GM23338 (cell line): Measurements from ENCODE around the gene DCAF4L1. TPM values are rescaled to one million over a fixed set of nuclear protein-coding genes. Genes with fewer than 3 reads are reported as not detected.

Experiments used
- ATAC-seq: fragments of 200-7000 bp; cut with Tn5 transposase; 3 replicates; pipeline ENCODE4 v1.9.1; 2020
- DNase-seq: peaks from one replicate; pipeline ENCODE4 v3.0.0-alpha.2; 2015; ENCODE audit warnings: low spot score
- H2AFZ ChIP-seq: fragments of 200-600 bp; sonication (generic); 2 replicates; pipeline ENCODE4 v1.8.0; 2016; ENCODE audit warnings: antibody characterized with exemption, mild to moderate bottlenecking, moderate library complexity
- H3F3A ChIP-seq: fragments of 200-600 bp; sonication (generic); replicated peaks from 2 replicates; pipeline ENCODE4 v1.8.0; 2017; ENCODE audit warnings: antibody characterized with exemption, mixed run types, low read depth
- H3K27ac ChIP-seq: fragments of 200-600 bp; sonication (generic); 2 replicates; pipeline ENCODE4 v1.6.1; 2016; ENCODE audit warnings: low read depth
- H3K27me3 ChIP-seq: fragments of 200-600 bp; sonication (generic); 2 replicates; pipeline ENCODE4 v1.8.0; 2016; ENCODE audit warnings: mild to moderate bottlenecking, mixed run types, moderate library complexity; ENCODE audit not compliant: insufficient read depth
- H3K36me3 ChIP-seq: fragments of 200-600 bp; sonication (generic); 2 replicates; pipeline ENCODE4 v1.8.0; 2016; ENCODE audit warnings: mild to moderate bottlenecking; ENCODE audit not compliant: insufficient read depth
- H3K4me1 ChIP-seq: fragments of 200-600 bp; sonication (generic); 2 replicates; pipeline ENCODE4 v1.8.0; 2016; ENCODE audit warnings: mild to moderate bottlenecking, moderate library complexity; ENCODE audit not compliant: insufficient read depth
- H3K4me2 ChIP-seq: fragments of 200-600 bp; sonication (generic); 2 replicates; pipeline ENCODE4 v1.7.1; 2017; ENCODE audit warnings: mixed run types
- H3K4me3 ChIP-seq: fragments of 200-600 bp; sonication (generic); 2 replicates; pipeline ENCODE4 v1.6.1; 2016; ENCODE audit warnings: mixed run types
- H3K79me2 ChIP-seq: fragments of 200-600 bp; sonication (generic); replicated peaks from 2 replicates; pipeline ENCODE4 v1.8.0; 2017; ENCODE audit warnings: mild to moderate bottlenecking; ENCODE audit not compliant: insufficient read depth
- H3K9me2 ChIP-seq: fragments of 200-600 bp; sonication (generic); 2 replicates; pipeline ENCODE4 v1.8.0; 2017; ENCODE audit not compliant: insufficient read depth
- H4K20me1 ChIP-seq: fragments of 200-600 bp; sonication (generic); replicated peaks from 2 replicates; pipeline ENCODE4 v1.8.0; 2017; ENCODE audit warnings: mild to moderate bottlenecking; ENCODE audit not compliant: insufficient read depth
- H3K27ac Mint-ChIP-seq: 2 replicates; pipeline ENCODE4 v1.8.0; 2020; ENCODE audit warnings: inconsistent platforms, mild to moderate bottlenecking, moderate library complexity, mixed read lengths
- H3K27me3 Mint-ChIP-seq: 3 replicates; pipeline ENCODE4 v1.8.0; 2022; ENCODE audit warnings: low read depth, mild to moderate bottlenecking, moderate library complexity, mixed read lengths, inconsistent platforms; ENCODE audit not compliant: insufficient read depth, poor library complexity
- H3K36me3 Mint-ChIP-seq: 3 replicates; pipeline ENCODE4 v1.8.0; 2021; ENCODE audit warnings: low read depth, mild to moderate bottlenecking, inconsistent platforms, moderate library complexity, mixed read lengths
- H3K4me1 Mint-ChIP-seq: 3 replicates; pipeline ENCODE4 v1.8.0; 2020; ENCODE audit warnings: mild to moderate bottlenecking, inconsistent platforms, mixed read lengths
- H3K4me3 Mint-ChIP-seq: 3 replicates; pipeline ENCODE4 v1.8.0; 2021; ENCODE audit warnings: moderate library complexity, mild to moderate bottlenecking, inconsistent platforms, mixed read lengths
- H3K9me3 Mint-ChIP-seq: 3 replicates; pipeline ENCODE4 v1.8.0; 2020; ENCODE audit warnings: moderate library complexity, mild to moderate bottlenecking, inconsistent platforms, mixed read lengths
- CREB1 ChIP-seq: fragments of 250-450 bp; sonication (Bioruptor Pico); IDR thresholded peaks from 2 replicates; pipeline ENCODE4 v1.5.0; 2020; ENCODE audit warnings: low read depth, mild to moderate bottlenecking, moderate library complexity
- CTCF ChIP-seq, 2 experiments: fragments of 200-600 bp in 1 of 2; sonication (generic) in 1 of 2; conservative IDR thresholded peaks; 2 replicates each; pipeline versions ENCODE4 v1.5.1 to v1.6.1; 2016 to 2017; ENCODE audit warnings: antibody characterized with exemption in 2 of 2, low read depth in 2 of 2, mild to moderate bottlenecking in 2 of 2, moderate library complexity in 1 of 2
- ETS1 ChIP-seq: IDR thresholded peaks from 2 replicates; pipeline ENCODE4 v1.6.1; 2016; ENCODE audit warnings: antibody characterized with exemption
- EZH2 ChIP-seq: fragments of 200-600 bp; sonication (generic); IDR thresholded peaks from one replicate; pipeline ENCODE4 v1.8.0; 2017; ENCODE audit warnings: antibody characterized with exemption, mild to moderate bottlenecking, low read depth; ENCODE audit not compliant: unreplicated experiment
- EZH2phosphoT487 ChIP-seq: fragments of 200-600 bp; sonication (generic); IDR thresholded peaks from one replicate; pipeline ENCODE4 v1.8.1; 2018; ENCODE audit warnings: antibody characterized with exemption; ENCODE audit not compliant: unreplicated experiment
- JUNB ChIP-seq: IDR thresholded peaks from one replicate; pipeline ENCODE4 v1.6.1; 2016; ENCODE audit warnings: antibody characterized with exemption; ENCODE audit not compliant: unreplicated experiment
- NANOG ChIP-seq: IDR thresholded peaks from 2 replicates; pipeline ENCODE4 v1.6.1; 2016; ENCODE audit warnings: antibody characterized with exemption, borderline replicate concordance
- POLR2AphosphoS5 ChIP-seq: IDR thresholded peaks from 2 replicates; pipeline ENCODE4 v1.6.1; 2016; ENCODE audit warnings: antibody characterized with exemption, low read depth
- REST ChIP-seq: IDR thresholded peaks from one replicate; pipeline ENCODE4 v1.6.1; 2018; ENCODE audit warnings: antibody characterized with exemption; ENCODE audit not compliant: unreplicated experiment
- STAT1 ChIP-seq: IDR thresholded peaks from one replicate; pipeline ENCODE4 v1.6.1; 2016; ENCODE audit warnings: antibody characterized with exemption; ENCODE audit not compliant: unreplicated experiment
- ZNF114 ChIP-seq: fragments of 250-450 bp; sonication (Bioruptor Pico); IDR thresholded peaks from 2 replicates; pipeline ENCODE4 v1.5.0; 2020; ENCODE audit warnings: mild to moderate bottlenecking, moderate library complexity
- ZNF331 ChIP-seq: fragments of 250-450 bp; sonication (Bioruptor Pico); IDR thresholded peaks from 2 replicates; pipeline ENCODE4 v1.5.0; 2020; ENCODE audit warnings: low read depth, mild to moderate bottlenecking, moderate library complexity
- polyA plus RNA-seq: library from polyadenylated mRNA; unstranded; fragments of >200 nt; fragmentation: Nextera tagmentation; extraction: Ambion mirVana; gene quantifications from 2 replicates; pipeline ENCODE4 v1.2.1, GENCODE V29; 2016
- total RNA-seq: library from RNA; depleted of rRNA; stranded (reverse); fragments of >200 nt; shearing (Covaris generic); gene quantifications from 2 replicates; pipeline ENCODE4 v1.2.3, GENCODE V29; 2014

DCAF4L1 gene
- total and polyA plus RNA-seq, 2 experiments from 2014 or later, result 0.55 to 0.63 TPM

GRCh38 chr4:42008011-42008786 is 26.6 kb downstream of the DCAF4L1 start:
- Histone ChIP-seq H3K36me3 (no peaks in the 10 kb centered on the region), H4K20me1 (peaks cover 6% of the 10 kb centered on the region), H3K4me1 (no peaks in the 10 kb centered on the region), H3K27ac (no peak overlapping the region), H3K27me3 (no peaks in the 10 kb centered on the region), H3K9me2 (no peaks in the 10 kb centered on the region), H3K4me3 (no peak overlapping the region), H3F3A (no peaks in the 10 kb centered on the region), H3K4me2 (no peak overlapping the region), H2AFZ (no peak overlapping the region), H3K79me2 (peaks cover 71% of the 10 kb centered on the region)
- Mint-ChIP-seq H3K4me1 (no peaks in the 10 kb centered on the region), H3K27me3 (peaks cover 1% of the 10 kb centered on the region), H3K27ac (no peak overlapping the region), H3K9me3 (no peaks in the 10 kb centered on the region), H3K36me3 (peaks cover 10% of the 10 kb centered on the region; the same call in 2 of the 3 replicates), H3K4me3 (no peak overlapping the region)
- no peak for ATAC-seq
- no peak for DNase-seq
- TF ChIP-seq CTCF (conservative IDR thresholded peaks at IDR 0.05; ENCODE audit: low read depth in 2 of 2), result no peak
- no peak for TF ChIP-seq POLR2AphosphoS5
- TF ChIP-seq JUNB, result no peak
- no peak for TF ChIP-seq ETS1
- TF ChIP-seq ZNF331 (CRISPR knock-in tag), result no peak
- TF ChIP-seq CREB1 (CRISPR knock-in tag), result no peak
- TF ChIP-seq ZNF114, result no peak
- no peak for TF ChIP-seq NANOG

GRCh38 chr4:42015438-42015837 is 33.9 kb downstream of the DCAF4L1 start:
- Histone ChIP-seq H4K20me1 (0 out of 2 replicates have a peak, but pooled peaks cover 5% of the 10 kb centered on the region), H2AFZ (no peak overlapping the region), H3K79me2 (peaks cover 33% of the 10 kb centered on the region), H3K36me3 (no peaks in the 10 kb centered on the region), H3K4me1 (no peaks in the 10 kb centered on the region), H3F3A (no peaks in the 10 kb centered on the region), H3K4me2 (no peak overlapping the region), H3K9me2 (no peaks in the 10 kb centered on the region), H3K27me3 (no peaks in the 10 kb centered on the region), H3K27ac (no peak overlapping the region), H3K4me3 (no peak overlapping the region)
- H3K4me1 Mint-ChIP-seq, result no peaks in the 10 kb centered on the region
- peaks cover 11% of the 10 kb centered on the region; the same call in 2 of the 3 replicates for H3K36me3 Mint-ChIP-seq
- no peak for DNase-seq
- H3K27ac Mint-ChIP-seq, result peak overlapping the region; percentile 39
- H3K9me3 Mint-ChIP-seq, result no peaks in the 10 kb centered on the region
- H3K4me3 Mint-ChIP-seq, result no peak overlapping the region
- peaks cover 6% of the 10 kb centered on the region for H3K27me3 Mint-ChIP-seq
- ATAC-seq, result no peak
- no peak for TF ChIP-seq EZH2phosphoT487
- no peak for TF ChIP-seq EZH2
- no peak for TF ChIP-seq CREB1 (CRISPR knock-in tag)
- no peak for TF ChIP-seq REST
- no peak for TF ChIP-seq STAT1
- TF ChIP-seq ZNF331 (CRISPR knock-in tag), result no peak
- no peak for TF ChIP-seq JUNB
- TF ChIP-seq NANOG, result no peak
